ENCODE measurements around the gene RNU5B-1.

GRCh38 chr15:65300924-65301441 is 3.5 kb upstream of the RNU5B-1 start:
- no peak for TF ChIP-seq POLR2A (IDR thresholded peaks at IDR 0.05)
- TF ChIP-seq, protein P1, sequence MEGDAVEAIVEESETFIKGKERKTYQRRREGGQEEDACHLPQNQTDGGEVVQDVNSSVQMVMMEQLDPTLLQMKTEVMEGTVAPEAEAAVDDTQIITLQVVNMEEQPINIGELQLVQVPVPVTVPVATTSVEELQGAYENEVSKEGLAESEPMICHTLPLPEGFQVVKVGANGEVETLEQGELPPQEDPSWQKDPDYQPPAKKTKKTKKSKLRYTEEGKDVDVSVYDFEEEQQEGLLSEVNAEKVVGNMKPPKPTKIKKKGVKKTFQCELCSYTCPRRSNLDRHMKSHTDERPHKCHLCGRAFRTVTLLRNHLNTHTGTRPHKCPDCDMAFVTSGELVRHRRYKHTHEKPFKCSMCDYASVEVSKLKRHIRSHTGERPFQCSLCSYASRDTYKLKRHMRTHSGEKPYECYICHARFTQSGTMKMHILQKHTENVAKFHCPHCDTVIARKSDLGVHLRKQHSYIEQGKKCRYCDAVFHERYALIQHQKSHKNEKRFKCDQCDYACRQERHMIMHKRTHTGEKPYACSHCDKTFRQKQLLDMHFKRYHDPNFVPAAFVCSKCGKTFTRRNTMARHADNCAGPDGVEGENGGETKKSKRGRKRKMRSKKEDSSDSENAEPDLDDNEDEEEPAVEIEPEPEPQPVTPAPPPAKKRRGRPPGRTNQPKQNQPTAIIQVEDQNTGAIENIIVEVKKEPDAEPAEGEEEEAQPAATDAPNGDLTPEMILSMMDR (IDR thresholded peaks at IDR 0.05): no peak

All from testis (tissue), 2 donors.